ENCODE measurements around the gene DNAJA1.
A peak's percentile ranks its signal among the peaks of the same experiment; 100 is the strongest.

DNAJA1 gene

DNA sequence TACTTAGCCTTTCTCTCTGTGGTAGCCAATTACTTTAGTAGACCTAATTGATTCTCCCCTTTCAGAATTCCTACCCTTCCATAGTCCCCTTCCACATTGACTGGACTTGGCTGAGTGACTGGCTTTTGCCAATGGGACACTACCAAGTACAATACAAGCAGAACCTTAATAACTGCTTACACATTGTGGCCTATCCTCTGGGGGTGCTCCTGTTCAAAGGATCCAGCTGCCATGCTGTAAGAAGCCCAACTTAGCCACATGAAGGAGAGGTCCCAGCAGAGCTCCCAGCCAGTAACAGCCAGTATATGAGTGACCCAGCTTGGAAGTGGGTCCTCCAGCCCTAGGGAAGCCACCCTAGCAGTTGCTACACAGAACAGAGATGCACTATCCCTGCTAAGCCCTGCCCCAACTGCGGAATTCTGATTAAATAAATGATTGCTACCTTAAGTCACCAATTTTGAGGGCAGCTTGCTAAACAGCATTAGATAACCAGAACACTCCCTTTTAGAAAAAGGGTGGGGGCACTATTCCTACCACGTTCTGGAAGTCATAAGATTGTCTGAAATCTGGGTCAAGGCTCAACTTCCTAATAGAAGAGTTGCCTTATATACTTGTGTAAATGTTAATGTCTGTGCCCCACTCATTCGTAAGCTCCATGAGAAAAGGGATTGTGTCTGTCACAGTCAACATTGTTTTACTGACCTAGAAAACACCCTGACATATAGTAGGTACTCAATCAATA, 12.6 kb upstream of the DNAJA1 start:
- Histone ChIP-seq H3K27me3 (ENCODE audit: control insufficient read depth, insufficient read depth, low read length) (no peaks in the 10 kb centered on the region), H3K9me3 (ENCODE audit: control insufficient read depth, insufficient read depth, low read depth, low read length) (no peaks in the 10 kb centered on the region), H3K4me3 (ENCODE audit: low read depth, low read length) (no peak overlapping the region), H3K9ac (ENCODE audit: low read length) (no peak overlapping the region), H3K36me3 (ENCODE audit: control insufficient read depth, insufficient read depth, low read length) (no peaks in the 10 kb centered on the region), H3K27ac (ENCODE audit: low read depth, low read length) (no peak overlapping the region), H3K4me1 (ENCODE audit: control insufficient read depth, insufficient read depth, low read length) (peaks cover 11% of the 10 kb centered on the region; the same call in 1 of the 2 replicates)

DNA sequence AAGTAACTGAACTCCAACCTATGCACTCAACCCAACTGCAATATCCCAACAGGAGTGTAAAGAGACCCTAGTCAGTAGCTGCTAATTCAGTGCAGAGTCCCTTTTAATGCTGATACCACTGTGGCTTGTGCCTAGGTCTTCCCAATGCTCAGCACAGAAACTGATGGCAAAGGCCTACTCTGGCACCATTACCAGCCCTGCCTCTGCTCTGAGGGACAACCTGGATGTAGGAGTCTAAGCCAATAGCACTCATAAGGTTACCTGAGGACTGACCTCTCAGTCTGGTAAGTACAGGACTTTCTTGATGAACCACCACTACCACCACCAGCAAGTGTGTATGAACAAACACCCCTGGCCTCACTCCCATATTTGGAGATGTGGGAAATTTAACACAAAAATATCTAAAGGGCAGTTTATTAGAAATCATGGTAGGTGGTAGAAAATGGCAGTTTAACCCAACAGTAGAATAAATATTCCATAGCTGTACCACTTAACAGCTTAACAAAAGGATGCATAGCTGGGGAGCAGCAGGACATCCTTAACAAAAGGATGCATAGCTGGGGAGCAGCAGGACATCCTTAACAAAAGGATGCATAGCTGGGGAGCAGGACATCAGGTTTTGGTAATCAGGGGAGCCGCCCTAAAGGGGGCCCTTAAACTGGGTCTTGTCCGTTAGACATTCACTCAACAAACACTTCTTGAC, 11.0 kb upstream of the DNAJA1 start:
- Histone ChIP-seq H3K36me3 (ENCODE audit: control insufficient read depth, insufficient read depth, low read length) (no peaks in the 10 kb centered on the region), H3K9ac (ENCODE audit: low read length) (no peak overlapping the region), H3K27ac (ENCODE audit: low read depth, low read length) (no peak overlapping the region; the same call in 1 of the 2 replicates), H3K4me3 (ENCODE audit: low read depth, low read length) (no peak overlapping the region), H3K4me1 (ENCODE audit: control insufficient read depth, insufficient read depth, low read length) (peaks cover 11% of the 10 kb centered on the region; the same call in 1 of the 2 replicates), H3K9me3 (ENCODE audit: control insufficient read depth, insufficient read depth, low read depth, low read length) (no peaks in the 10 kb centered on the region), H3K27me3 (ENCODE audit: control insufficient read depth, insufficient read depth, low read length) (no peaks in the 10 kb centered on the region)

GRCh38 chr9:33014665-33015014, 10.4 kb upstream of the DNAJA1 start:
- Histone ChIP-seq H3K27ac (ENCODE audit: low read depth, low read length) (no peak overlapping the region), H3K9me3 (ENCODE audit: control insufficient read depth, insufficient read depth, low read depth, low read length) (no peaks in the 10 kb centered on the region), H3K9ac (ENCODE audit: low read length) (no peak overlapping the region), H3K27me3 (ENCODE audit: control insufficient read depth, insufficient read depth, low read length) (no peaks in the 10 kb centered on the region), H3K4me1 (ENCODE audit: control insufficient read depth, insufficient read depth, low read length) (peaks cover 11% of the 10 kb centered on the region; the same call in 1 of the 2 replicates), H3K36me3 (ENCODE audit: control insufficient read depth, insufficient read depth, low read length) (peaks cover 2% of the 10 kb centered on the region), H3K4me3 (ENCODE audit: low read depth, low read length) (no peak overlapping the region)

DNA sequence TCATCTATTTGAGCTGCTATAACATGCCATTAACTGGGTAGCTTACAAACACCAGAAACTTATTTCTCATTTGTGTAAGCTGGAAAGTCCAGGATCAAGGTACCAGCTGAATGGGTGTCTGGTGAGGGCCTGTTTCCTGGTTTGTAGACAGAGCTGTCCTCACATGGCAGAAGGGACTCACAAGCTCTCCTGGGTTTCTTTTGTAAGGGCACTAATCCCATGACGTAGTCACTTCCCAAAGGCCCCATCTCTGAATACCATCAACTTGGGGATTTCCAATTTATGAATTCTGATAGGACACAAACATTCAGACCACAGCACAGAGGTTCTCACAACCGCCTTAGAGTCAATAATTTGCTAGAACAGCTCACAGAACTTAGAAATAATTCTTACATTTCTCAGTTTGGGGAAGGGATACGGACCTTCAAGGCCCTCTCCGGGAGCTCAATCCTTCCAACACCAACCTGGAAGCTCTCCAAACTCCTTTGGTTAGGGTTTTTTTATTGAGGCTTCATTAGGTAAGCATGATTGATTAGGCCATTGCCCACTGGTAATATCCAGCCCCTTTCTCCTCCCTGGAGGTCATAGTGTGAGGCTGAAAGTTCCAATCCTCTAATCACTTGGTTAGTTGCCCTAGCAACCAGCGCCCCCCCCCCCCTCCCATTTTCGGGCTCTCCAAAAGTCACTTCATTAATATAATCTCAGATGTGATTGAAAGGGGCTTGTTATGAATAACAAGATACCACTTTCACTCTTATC, 7.6 kb upstream of the DNAJA1 start:
- no peak overlapping the region for H3K9ac ChIP-seq (ENCODE audit: low read length)
- H3K4me1 ChIP-seq (ENCODE audit: control insufficient read depth, insufficient read depth, low read length), result peaks cover 11% of the 10 kb centered on the region; the same call in 1 of the 2 replicates
- no peak overlapping the region for H3K4me3 ChIP-seq (ENCODE audit: low read depth, low read length)
- H3K36me3 ChIP-seq (ENCODE audit: control insufficient read depth, insufficient read depth, low read length), result peaks cover 13% of the 10 kb centered on the region
- no peaks in the 10 kb centered on the region for H3K27me3 ChIP-seq (ENCODE audit: control insufficient read depth, insufficient read depth, low read length)
- H3K9me3 ChIP-seq (ENCODE audit: control insufficient read depth, insufficient read depth, low read depth, low read length), result no peaks in the 10 kb centered on the region
- no peak overlapping the region for H3K27ac ChIP-seq (ENCODE audit: low read depth, low read length)

- Histone ChIP-seq H3K27me3 (ENCODE audit: control insufficient read depth, insufficient read depth, low read length) (no peaks in the 10 kb centered on the region), H3K4me1 (ENCODE audit: control insufficient read depth, insufficient read depth, low read length) (peaks cover 10% of the 10 kb centered on the region), H3K9ac (ENCODE audit: low read length) (no peak overlapping the region), H3K36me3 (ENCODE audit: control insufficient read depth, insufficient read depth, low read length) (peaks cover 13% of the 10 kb centered on the region), H3K4me3 (ENCODE audit: low read depth, low read length) (no peak overlapping the region), H3K9me3 (ENCODE audit: control insufficient read depth, insufficient read depth, low read depth, low read length) (no peaks in the 10 kb centered on the region), H3K27ac (ENCODE audit: low read depth, low read length) (no peak overlapping the region)
Observed at GRCh38 chr9:33019797-33020196, 5.3 kb upstream of the DNAJA1 start.

DNA sequence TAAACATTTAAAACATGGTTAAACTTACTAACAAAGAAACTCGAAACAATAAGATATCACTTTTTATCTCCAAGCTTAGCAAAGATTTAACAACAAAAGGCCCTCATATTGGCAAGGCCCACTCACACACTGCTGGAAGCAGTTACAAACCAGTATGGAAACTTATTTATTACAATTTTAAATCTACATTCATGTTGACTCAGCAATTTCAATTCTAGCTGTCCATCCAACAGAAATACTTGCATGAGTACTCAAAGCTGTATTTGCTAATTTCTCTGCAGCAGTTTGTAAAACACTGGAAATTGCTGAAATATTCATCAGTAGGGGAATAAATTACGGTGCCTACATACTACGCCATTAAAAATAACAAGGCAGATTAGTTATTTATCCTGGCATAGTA, 2.8 kb upstream of the DNAJA1 start:
- no peaks in the 10 kb centered on the region for H3K27me3 ChIP-seq (ENCODE audit: control insufficient read depth, insufficient read depth, low read length)
- peaks cover 28% of the 10 kb centered on the region for H3K36me3 ChIP-seq (ENCODE audit: control insufficient read depth, insufficient read depth, low read length)
- no peak overlapping the region for H3K9ac ChIP-seq (ENCODE audit: low read length)
- H3K27ac ChIP-seq (ENCODE audit: low read depth, low read length), result no peak overlapping the region
- peaks cover 15% of the 10 kb centered on the region for H3K4me1 ChIP-seq (ENCODE audit: control insufficient read depth, insufficient read depth, low read length)
- no peaks in the 10 kb centered on the region for H3K9me3 ChIP-seq (ENCODE audit: control insufficient read depth, insufficient read depth, low read depth, low read length)
- H3K4me3 ChIP-seq (ENCODE audit: low read depth, low read length), result no peak overlapping the region

DNA sequence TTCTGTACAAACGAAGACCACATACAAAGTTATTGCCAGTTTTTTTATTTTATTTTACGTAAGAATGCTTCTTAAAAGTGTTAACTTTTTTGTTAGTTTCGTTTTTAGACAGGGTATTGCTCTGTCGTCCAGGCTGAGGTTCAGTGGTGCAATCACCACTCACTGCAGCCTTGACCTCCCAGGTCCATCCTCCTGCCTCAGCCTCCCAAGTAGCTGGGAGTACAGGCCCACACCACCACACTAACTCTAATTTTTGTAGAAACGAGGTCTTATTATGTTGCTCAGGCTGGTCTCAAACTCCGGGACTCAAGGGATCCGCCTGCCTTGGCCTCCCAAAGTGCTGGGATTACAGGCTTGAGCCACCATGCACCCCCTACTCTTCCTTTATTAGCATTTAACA, 2.3 kb upstream of the DNAJA1 start:
- peaks cover 15% of the 10 kb centered on the region for H3K4me1 ChIP-seq (ENCODE audit: control insufficient read depth, insufficient read depth, low read length)
- no peak overlapping the region for H3K27ac ChIP-seq (ENCODE audit: low read depth, low read length)
- peaks cover 33% of the 10 kb centered on the region for H3K36me3 ChIP-seq (ENCODE audit: control insufficient read depth, insufficient read depth, low read length)
- no peaks in the 10 kb centered on the region for H3K9me3 ChIP-seq (ENCODE audit: control insufficient read depth, insufficient read depth, low read depth, low read length)
- no peak overlapping the region for H3K9ac ChIP-seq (ENCODE audit: low read length)
- no peak overlapping the region for H3K4me3 ChIP-seq (ENCODE audit: low read depth, low read length)
- H3K27me3 ChIP-seq (ENCODE audit: control insufficient read depth, insufficient read depth, low read length), result no peaks in the 10 kb centered on the region

DNA sequence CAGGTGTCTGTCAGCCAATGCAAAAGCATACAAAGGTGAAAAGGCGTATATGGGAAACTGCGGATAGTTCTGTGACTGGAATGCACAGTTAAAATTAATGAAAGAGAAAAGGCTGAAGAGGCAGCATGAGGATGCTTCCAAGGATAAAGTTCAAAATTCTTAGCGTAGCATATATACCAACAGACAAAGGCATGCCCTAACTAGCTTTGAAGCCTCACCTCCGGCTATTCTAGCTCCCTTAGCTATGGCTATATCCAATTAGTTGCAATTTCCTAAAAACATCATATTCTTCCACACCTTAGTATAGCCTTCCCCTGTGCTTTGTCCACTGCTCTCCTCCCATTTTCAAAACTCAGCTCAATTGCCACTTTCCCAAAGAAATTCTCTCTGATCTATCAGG, 1.4 kb upstream of the DNAJA1 start:
- Histone ChIP-seq H3K9ac (ENCODE audit: low read length) (peak overlapping the region; percentile 100), H3K9me3 (ENCODE audit: control insufficient read depth, insufficient read depth, low read depth, low read length) (no peaks in the 10 kb centered on the region), H3K4me1 (ENCODE audit: control insufficient read depth, insufficient read depth, low read length) (peaks cover 15% of the 10 kb centered on the region), H3K27me3 (ENCODE audit: control insufficient read depth, insufficient read depth, low read length) (no peaks in the 10 kb centered on the region), H3K27ac (ENCODE audit: low read depth, low read length) (no peak overlapping the region), H3K4me3 (ENCODE audit: low read depth, low read length) (peak overlapping the region; percentile 100), H3K36me3 (ENCODE audit: control insufficient read depth, insufficient read depth, low read length) (peaks cover 42% of the 10 kb centered on the region)

DNA sequence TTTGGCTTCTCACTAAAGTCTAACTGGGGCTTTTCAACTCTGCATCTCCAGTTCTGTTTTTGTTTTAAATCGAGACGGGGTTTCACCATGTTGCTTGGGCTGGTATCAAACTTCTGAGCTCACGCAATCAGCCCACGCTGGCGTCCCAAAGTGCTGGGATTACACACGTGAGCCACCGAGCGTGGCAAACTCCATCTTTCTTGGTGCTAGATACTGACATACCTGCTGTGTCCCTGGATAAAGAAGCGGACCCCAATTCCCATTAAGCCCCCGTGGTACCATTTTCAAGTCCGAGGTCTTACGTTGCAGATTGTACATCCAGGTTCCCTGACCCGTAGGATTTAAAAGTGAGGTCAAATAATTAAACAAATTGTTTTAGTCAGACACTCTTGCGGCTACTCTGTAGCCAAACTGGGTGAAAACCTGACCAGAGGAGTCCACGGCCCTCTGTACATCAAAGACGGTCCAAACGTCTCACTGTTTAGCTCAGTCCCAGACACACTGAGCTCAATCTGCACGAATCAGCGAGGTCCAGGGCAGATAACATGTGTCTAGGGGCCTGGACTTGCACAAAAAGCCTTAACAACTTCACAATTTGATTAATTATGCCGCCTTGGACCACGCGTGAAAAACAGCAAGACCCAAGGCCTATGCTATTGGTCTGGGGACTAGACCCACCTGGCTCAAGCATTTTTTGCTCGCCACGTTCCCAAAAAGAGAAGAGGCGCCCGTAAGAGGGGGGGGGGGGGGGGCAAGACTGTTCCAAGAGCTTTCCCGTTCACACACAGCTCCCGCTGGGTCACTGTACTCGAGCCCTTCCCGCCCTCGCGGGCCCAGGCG, 727 bp upstream of the DNAJA1 start:
- Histone ChIP-seq H3K27me3 (ENCODE audit: control insufficient read depth, insufficient read depth, low read length) (no peaks in the 10 kb centered on the region), H3K4me1 (ENCODE audit: control insufficient read depth, insufficient read depth, low read length) (peaks cover 15% of the 10 kb centered on the region), H3K9ac (ENCODE audit: low read length) (peak overlapping the region; percentile 100), H3K36me3 (ENCODE audit: control insufficient read depth, insufficient read depth, low read length) (peaks cover 49% of the 10 kb centered on the region), H3K4me3 (ENCODE audit: low read depth, low read length) (peak overlapping the region; percentile 100), H3K9me3 (ENCODE audit: control insufficient read depth, insufficient read depth, low read depth, low read length) (no peaks in the 10 kb centered on the region), H3K27ac (ENCODE audit: low read depth, low read length) (peak overlapping the region; percentile 98)

DNA sequence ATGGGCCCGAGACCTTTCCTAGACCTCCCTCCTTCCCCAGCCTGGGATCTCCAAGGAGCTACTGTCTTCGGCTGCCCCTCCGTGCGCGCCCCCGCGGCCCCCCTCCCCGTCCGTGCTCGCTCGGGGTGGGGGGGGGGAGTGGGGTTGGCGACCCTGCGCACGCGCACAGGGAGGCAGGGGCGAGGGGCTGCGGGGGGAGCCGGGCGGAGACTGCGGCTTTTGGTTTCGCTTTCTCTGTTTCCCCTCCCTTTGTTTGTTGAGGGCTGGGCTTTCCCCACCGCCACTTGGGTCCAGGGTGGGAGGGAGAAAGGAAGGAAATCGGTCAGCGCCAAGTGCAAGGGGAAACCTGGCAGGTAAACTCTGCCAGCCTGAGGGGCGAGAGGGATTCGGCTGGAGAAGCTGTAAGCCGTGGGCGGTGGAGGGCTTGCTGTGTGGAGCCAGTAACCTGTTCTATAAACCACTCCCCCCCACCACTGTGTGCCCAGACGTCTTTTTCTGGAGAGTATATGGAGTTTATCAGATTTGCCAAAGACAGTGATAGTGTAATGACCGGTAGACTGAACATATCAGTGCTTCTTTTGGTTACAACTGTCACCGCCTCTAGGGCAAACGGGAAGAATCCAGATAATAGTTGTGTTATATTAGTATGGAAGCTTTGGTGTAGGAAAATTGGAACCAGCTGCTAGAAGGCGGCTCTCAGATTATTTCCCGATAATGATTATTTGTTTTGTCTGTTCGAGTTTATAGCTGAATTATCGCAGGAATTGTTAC, 684 bp downstream of the DNAJA1 start:
- H3K27me3 ChIP-seq (ENCODE audit: control insufficient read depth, insufficient read depth, low read length), result no peaks in the 10 kb centered on the region
- H3K4me3 ChIP-seq (ENCODE audit: low read depth, low read length), result peak overlapping the region; percentile 100
- H3K4me1 ChIP-seq (ENCODE audit: control insufficient read depth, insufficient read depth, low read length), result peaks cover 15% of the 10 kb centered on the region; the same call in 1 of the 2 replicates
- H3K9me3 ChIP-seq (ENCODE audit: control insufficient read depth, insufficient read depth, low read depth, low read length), result no peaks in the 10 kb centered on the region
- peaks cover 54% of the 10 kb centered on the region for H3K36me3 ChIP-seq (ENCODE audit: control insufficient read depth, insufficient read depth, low read length)
- H3K27ac ChIP-seq (ENCODE audit: low read depth, low read length), result peak overlapping the region; percentile 98
- peak overlapping the region; percentile 100 for H3K9ac ChIP-seq (ENCODE audit: low read length)
